ENCODE measurements around the gene MRPS22. TPM values are rescaled to one million over a fixed set of nuclear protein-coding genes. Genes with fewer than 3 reads are reported as not detected.

MRPS22 gene
- total RNA-seq, 1 donor from 2014 or later = 77.7 TPM

- FAIRE-seq = no peak
- TF ChIP-seq, protein P1, sequence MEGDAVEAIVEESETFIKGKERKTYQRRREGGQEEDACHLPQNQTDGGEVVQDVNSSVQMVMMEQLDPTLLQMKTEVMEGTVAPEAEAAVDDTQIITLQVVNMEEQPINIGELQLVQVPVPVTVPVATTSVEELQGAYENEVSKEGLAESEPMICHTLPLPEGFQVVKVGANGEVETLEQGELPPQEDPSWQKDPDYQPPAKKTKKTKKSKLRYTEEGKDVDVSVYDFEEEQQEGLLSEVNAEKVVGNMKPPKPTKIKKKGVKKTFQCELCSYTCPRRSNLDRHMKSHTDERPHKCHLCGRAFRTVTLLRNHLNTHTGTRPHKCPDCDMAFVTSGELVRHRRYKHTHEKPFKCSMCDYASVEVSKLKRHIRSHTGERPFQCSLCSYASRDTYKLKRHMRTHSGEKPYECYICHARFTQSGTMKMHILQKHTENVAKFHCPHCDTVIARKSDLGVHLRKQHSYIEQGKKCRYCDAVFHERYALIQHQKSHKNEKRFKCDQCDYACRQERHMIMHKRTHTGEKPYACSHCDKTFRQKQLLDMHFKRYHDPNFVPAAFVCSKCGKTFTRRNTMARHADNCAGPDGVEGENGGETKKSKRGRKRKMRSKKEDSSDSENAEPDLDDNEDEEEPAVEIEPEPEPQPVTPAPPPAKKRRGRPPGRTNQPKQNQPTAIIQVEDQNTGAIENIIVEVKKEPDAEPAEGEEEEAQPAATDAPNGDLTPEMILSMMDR (IDR thresholded peaks at IDR 0.05; ENCODE audit: insufficient read depth, low read length, severe bottlenecking) = no peak
These were observed 29.9 kb upstream of the MRPS22 start for GRCh38 chr3:139313921-139314320.

GRCh38 chr3:139317215-139317614 is 26.6 kb upstream of the MRPS22 start:
- FAIRE-seq = no peak
- DNase-seq (ENCODE audit: low read depth) = no peak
- no peaks in the 10 kb centered on the region for H3K27me3 ChIP-seq (ENCODE audit: control insufficient read depth, insufficient read depth, low read length)
- TF ChIP-seq, protein P1 (IDR thresholded peaks at IDR 0.05; ENCODE audit: insufficient read depth, low read length, severe bottlenecking) = no peak
- H3K36me3 ChIP-seq (ENCODE audit: control insufficient read depth, insufficient read depth, low read length) = no peaks in the 10 kb centered on the region
- no peak overlapping the region for H3K4me3 ChIP-seq (ENCODE audit: low read depth, low read length)

More at GRCh38 chr3:139313921-139314320, 29.9 kb upstream of the MRPS22 start:
- Histone ChIP-seq H3K4me3 (ENCODE audit: low read depth, low read length) (no peak overlapping the region), H3K27me3 (ENCODE audit: control insufficient read depth, insufficient read depth, low read length) (no peaks in the 10 kb centered on the region), H3K36me3 (ENCODE audit: control insufficient read depth, insufficient read depth, low read length) (no peaks in the 10 kb centered on the region)
- no peak for DNase-seq (ENCODE audit: low read depth)

DNA sequence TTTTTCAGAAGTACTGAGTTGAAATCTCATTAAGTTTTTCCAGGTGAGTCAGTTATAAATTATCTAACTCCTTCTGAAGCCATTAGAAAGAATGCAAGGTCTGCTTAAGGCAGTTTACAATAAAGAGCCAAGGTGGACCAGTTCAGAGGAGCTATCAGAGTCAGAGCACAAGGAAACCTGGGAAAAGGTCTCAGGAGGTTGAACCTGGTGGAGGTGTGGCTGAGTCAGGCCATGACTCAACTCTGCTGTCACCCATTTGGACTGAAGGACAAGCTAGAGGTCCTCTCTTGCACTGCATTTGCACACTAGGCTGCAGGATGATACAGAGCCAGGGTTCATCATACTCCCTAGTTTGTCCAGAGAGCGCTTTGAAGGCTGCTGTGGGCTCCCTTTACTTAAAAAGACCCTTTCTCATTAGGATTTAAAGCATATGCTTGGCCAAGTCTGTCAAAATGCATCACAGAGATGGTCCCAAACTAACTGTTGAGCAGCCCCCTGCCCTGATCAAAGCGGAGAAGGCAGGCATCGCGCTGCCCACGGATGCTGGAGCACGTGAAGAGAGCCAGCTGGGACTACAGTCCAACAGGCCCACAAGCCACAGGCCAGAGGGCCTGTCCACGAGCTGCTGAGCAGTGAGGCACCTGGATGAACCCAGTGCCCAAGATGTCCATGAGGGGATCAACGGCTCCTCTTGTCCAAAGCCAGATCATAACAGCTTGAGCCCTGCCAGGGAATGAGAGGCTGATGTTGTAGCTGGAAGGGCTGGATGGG is 26.0 kb upstream of the MRPS22 start:
- H3K27me3 ChIP-seq (ENCODE audit: control insufficient read depth, insufficient read depth, low read length) = no peaks in the 10 kb centered on the region
- no peak overlapping the region for H3K4me3 ChIP-seq (ENCODE audit: low read depth, low read length)
- TF ChIP-seq, protein P1 (IDR thresholded peaks at IDR 0.05; ENCODE audit: insufficient read depth, low read length, severe bottlenecking) = no peak
- H3K36me3 ChIP-seq (ENCODE audit: control insufficient read depth, insufficient read depth, low read length) = no peaks in the 10 kb centered on the region
- FAIRE-seq (no peak), DNase-seq (ENCODE audit: low read depth) (peak; percentile 82)

GRCh38 chr3:139318431-139318816 is 25.4 kb upstream of the MRPS22 start:
- DNase-seq (ENCODE audit: low read depth) = peak; percentile 55
- no peak for FAIRE-seq
- H3K27me3 ChIP-seq (ENCODE audit: control insufficient read depth, insufficient read depth, low read length) = no peaks in the 10 kb centered on the region
- TF ChIP-seq, protein P1 (IDR thresholded peaks at IDR 0.05; ENCODE audit: insufficient read depth, low read length, severe bottlenecking) = no peak
- H3K4me3 ChIP-seq (ENCODE audit: low read depth, low read length) = no peak overlapping the region
- H3K36me3 ChIP-seq (ENCODE audit: control insufficient read depth, insufficient read depth, low read length) = no peaks in the 10 kb centered on the region

- no peak for DNase-seq (ENCODE audit: low read depth)
- FAIRE-seq = no peak
- TF ChIP-seq, protein P1 (IDR thresholded peaks at IDR 0.05; ENCODE audit: insufficient read depth, low read length, severe bottlenecking) = no peak
- no peaks in the 10 kb centered on the region for H3K36me3 ChIP-seq (ENCODE audit: control insufficient read depth, insufficient read depth, low read length)
- no peak overlapping the region for H3K4me3 ChIP-seq (ENCODE audit: low read depth, low read length)
- no peaks in the 10 kb centered on the region for H3K27me3 ChIP-seq (ENCODE audit: control insufficient read depth, insufficient read depth, low read length)
These were observed 25.0 kb upstream of the MRPS22 start for GRCh38 chr3:139318826-139319225.

Data from bronchial epithelial cell (primary cell).